ENCODE results near the gene CIPC.

The CIPC gene

GRCh38 chr14:77133720-77134338 is 35.8 kb downstream of the CIPC start:
- TF ChIP-seq ZNF274 (IDR thresholded peaks at IDR 0.05; ENCODE audit: low read depth, low read length) = no peak
- H3K4me3 ChIP-seq (ENCODE audit: low read length) = no peak overlapping the region

DNA sequence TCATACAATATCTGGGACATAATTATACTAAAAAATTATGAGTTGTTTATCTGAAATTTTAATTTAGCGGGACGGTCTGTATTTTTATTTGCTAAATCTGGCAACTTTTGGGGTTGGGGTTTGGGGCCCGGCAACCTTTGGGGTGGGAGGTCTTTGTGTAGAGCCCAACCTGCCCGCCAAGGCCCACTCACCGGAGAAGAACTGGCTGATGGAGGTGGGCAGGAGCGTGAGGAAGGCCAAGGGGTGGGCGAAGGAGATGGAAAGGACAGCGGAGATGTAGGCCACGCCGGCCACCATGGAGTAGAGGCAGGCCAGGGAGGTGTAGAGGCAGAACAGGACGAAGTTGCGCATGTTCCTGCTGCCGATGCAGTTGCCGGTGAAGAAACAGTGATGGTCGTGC is 41.0 kb downstream of the CIPC start:
- no peak overlapping the region for H3K4me3 ChIP-seq (ENCODE audit: low read length)
- TF ChIP-seq ZNF274 (IDR thresholded peaks at IDR 0.05; ENCODE audit: low read depth, low read length) = no peak

DNA sequence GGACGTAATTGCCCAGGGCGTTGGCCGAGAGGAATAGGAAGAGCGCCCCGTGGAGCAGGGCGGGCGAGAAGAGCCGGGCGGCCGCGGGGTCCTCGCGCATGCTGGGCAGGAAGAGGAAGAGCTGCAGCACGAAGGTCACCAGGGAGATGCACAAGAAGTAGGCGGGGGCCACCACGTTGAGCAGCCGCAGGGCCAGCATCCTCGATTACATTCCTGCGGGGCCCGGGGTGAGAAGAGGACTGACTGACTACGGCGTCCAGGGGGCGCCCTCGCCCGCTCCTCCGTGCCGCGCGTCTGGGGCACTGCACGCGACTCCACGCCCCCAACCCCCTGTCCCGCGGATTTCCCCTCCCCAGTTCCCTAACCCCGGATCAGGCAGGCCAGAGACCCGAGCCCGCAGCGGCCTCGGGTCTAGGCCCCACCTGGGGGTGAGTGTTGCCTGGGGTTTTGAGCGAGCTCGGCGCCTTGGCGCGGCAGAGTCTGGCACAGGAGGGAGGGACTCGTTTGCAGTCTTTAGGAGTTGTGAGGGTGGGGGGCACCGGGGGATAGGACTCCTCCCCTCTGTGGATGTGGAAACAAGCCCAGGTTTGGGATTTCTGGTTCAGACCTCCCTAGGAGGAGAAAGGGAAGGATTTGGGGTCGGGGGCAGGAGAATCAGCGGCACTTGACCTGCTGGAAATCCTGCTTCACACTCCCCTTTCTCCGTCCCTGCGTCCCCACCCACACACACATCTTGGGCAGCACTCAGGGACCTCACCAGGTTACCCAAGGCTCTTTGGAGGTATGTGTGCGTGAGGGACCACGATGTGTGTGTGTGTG is 41.7 kb downstream of the CIPC start:
- H3K4me3 ChIP-seq (ENCODE audit: low read length) = no peak overlapping the region
- TF ChIP-seq ZNF274 (IDR thresholded peaks at IDR 0.05; ENCODE audit: low read depth, low read length) = no peak

DNA sequence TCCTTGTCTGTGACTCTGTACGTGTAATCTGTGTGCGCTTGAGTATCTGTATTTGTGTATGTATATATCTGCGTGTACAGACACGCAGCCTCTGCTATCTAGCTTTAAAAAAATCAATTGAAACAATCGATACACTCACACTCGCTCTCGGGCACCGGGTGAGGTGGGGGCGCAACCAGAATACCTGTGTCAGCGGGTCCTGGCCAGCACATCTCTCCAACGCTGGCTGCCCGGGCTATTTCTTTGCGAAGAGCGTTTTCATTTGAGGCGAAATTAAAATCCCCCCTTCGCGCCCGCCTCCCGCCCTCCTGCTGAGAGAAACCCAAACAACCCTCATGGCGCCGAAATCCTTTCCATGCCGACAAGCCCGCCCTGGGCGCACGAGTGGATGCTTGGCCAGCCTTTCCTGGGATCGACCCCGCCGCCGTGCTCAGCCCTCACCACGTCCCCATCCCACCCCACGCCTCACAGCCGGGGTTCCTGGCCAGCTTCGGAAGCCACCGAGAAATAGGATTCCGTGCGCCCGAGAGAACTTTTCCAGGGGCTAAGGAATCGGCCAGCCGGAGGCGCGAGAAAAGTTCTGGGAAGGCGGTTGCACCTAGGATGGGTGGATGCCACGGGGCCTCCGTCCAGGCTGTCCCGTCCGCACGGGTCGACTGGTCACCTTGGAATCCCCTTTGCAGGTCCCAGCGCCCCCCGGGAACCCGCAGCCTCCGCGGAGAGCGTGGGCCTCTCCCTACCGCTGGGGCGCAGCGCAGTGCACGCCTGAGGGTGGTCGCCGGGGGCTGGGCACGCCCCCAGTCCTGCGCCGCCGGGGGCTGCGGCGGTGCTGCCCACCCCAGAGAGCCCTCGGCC is 42.5 kb downstream of the CIPC start:
- no peak for TF ChIP-seq ZNF274 (IDR thresholded peaks at IDR 0.05; ENCODE audit: low read depth, low read length)
- no peak overlapping the region for H3K4me3 ChIP-seq (ENCODE audit: low read length)

DNA sequence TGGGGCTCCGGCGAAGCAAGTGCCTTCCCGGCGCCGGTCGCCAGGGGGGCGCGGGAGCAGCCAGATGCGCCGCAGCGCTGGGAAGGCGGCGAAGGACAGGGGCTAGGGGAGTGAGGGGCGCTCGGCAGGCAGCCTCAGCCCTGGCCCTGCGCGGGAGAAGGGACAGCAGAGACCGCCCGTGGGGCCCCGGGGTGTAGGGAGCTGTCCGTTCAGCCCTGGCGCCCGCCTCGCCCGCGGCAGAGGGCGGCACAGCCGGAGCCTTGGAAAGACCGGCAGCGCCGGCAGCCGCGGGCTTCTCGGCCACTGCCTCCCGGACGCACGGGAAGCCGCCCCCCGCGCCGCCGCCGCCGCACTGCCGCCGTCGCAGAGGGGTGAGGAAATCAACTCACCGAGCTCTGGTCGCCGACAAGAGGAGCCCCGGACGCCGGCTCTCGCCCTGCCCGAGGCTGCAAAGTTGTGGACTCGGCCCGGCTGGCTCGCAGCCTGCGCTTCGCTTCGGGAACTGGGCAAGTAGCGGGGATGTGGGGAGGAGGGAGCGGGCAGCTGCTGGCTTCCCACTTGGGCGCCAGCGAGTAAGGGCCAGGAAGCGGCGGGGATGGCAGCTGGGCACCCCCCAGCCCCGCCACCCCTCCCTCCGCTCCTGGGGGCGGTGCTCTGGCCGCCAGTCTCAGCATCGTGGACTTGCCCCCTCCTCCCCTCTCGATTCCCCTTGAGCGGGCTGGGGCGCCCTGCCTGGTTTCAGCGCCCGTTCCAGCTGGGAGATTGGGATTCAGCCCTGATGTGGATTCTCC is 43.4 kb downstream of the CIPC start, which contains the start of gene ZDHHC22:
Gene ZDHHC22 (minus strand): TSS at position 578 of the 791 bp plus-strand sequence. CDS start 2,053 bp downstream, outside the sequence.
- H3K4me3 ChIP-seq (ENCODE audit: low read length) = no peak within 1 kb of the TSS
- no peak for TF ChIP-seq ZNF274 (IDR thresholded peaks at IDR 0.05; ENCODE audit: low read depth, low read length)

DNA sequence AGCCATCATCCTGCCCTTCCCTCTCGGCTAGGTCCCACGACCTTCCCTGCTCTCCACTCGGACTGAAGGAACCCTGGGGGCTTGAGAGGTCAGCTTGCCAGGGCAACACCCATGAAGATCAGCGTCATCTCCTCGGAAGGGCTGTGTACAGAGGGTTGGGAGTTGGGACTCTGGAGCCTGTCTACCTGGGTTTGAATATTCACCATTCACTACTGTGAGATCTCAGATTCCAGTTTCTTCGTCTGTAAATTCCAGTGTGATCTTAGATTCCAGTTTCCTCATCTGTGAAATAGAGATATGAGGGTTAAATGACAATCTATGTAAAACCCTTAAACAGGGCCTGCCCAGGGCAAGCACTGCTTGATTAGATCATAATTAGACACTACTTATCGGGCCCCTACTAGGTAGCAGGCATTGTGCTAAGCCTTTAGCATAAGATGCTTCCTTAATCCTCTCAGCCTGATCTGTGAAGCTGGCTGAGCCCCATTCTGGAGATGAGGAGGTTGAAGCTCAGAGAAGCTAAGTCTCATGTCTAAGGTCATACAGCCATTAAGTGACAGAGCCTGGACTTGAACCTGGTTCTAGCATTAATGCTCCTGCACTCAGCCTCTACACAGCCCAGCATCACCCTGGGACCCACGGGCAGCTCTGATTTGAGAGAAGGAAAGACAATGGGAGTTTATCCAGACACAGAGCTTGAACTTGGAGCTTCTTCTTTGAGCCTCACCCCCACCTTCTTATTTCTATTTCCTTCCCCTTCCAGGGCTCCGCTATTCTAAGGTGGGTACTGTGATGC is 44.1 kb downstream of the CIPC start:
- H3K4me3 ChIP-seq (ENCODE audit: low read length) = no peak overlapping the region
- no peak for TF ChIP-seq ZNF274 (IDR thresholded peaks at IDR 0.05; ENCODE audit: low read depth, low read length)

DNA sequence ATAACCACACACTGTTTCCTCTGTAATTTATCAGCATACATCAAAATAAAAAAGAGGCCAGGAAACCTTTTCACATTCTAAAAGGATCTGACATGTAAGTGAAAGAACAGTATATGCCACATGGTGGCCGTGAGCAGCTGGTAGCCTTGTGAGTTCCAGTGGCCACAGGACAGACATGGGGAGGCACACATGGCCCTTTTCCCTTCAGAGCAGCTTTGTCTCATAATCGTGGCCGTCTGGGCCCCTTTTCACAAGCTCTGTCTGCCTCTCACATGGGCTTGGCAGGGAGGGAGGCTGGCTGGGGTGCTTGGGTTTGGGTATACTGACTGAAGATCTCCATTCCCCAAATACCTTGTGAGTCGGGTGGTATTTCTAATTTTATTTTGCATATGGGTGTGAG is 45.0 kb downstream of the CIPC start:
- TF ChIP-seq ZNF274 (IDR thresholded peaks at IDR 0.05; ENCODE audit: low read depth, low read length) = no peak
- no peak overlapping the region for H3K4me3 ChIP-seq (ENCODE audit: low read length)

GRCh38 chr14:77144412-77145115 is 46.5 kb downstream of the CIPC start:
- H3K4me3 ChIP-seq (ENCODE audit: low read length) = no peak overlapping the region
- TF ChIP-seq ZNF274 (IDR thresholded peaks at IDR 0.05; ENCODE audit: low read depth, low read length) = no peak

DNA sequence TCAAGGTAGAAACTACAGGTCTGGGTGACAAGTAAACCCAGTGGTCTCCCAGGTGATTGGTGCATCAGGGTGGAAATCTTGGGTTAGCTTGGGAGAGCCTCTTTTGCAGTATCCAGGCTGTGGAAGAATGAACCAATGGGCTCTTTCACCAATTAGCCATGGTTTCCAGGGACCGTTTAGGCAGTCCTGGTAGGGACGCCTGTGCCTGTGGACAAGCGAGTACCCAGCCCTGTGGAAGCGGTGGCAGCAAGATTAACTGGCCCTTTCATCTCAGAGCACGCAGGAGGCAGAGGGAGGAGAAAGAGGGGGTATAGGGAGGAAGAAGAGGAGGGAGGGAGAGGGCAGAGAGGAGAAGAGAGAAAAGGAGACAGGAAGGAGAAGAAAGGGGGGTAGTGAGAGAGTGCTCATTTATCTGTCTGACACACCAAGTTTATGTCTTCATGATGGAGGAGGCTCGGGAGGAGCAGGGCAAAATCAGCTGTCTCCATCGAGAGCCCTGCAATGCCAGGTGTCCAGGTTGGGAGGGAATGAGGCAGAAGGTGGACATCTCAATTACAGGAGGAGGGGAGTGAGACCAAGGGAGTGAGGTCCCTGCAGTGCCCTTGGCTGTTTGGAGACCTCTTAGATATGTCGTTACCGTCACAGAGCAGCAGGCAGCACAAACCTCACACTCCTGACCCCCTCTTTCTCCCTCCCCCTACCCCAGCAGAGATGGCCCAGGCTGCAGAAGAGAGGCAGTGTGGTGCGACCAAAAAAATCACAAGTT is 48.1 kb downstream of the CIPC start:
- no peak for TF ChIP-seq ZNF274 (IDR thresholded peaks at IDR 0.05; ENCODE audit: low read depth, low read length)
- H3K4me3 ChIP-seq (ENCODE audit: low read length) = no peak overlapping the region

DNA sequence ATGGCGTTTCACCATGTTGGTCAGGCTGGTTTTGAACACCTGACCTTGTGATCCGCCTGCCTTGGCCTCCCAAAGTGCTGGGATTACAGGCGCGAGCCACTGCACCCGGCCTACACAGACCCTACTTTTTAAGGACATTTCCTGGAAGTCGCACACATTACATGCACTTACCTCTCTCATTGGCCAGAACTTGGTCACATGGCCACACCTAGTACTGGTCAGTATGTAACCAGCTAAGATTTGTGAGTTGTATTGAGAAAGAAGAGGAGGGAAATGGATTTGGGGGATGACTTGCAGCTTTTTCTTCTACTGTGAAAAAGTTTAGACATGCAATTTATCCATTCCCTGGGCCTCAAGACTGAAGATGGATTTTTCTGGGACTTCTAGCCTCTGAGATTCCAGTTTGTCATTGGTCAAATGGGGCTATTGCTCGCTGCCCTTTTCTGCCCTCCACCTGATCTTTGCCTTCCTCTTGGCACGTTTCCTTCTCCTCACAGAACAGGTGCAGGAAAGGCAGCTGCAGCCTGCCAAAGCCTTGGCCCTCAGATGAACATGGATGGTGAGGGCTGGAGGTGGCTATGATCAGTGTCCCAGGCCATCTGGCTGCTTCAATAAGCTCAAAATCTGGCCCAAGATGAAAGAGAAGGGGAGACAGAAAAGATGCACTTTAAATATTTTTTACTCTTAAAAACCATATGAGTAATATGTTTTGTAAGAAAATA is 50.6 kb downstream of the CIPC start:
- TF ChIP-seq ZNF274 (IDR thresholded peaks at IDR 0.05; ENCODE audit: low read depth, low read length) = no peak

DNA sequence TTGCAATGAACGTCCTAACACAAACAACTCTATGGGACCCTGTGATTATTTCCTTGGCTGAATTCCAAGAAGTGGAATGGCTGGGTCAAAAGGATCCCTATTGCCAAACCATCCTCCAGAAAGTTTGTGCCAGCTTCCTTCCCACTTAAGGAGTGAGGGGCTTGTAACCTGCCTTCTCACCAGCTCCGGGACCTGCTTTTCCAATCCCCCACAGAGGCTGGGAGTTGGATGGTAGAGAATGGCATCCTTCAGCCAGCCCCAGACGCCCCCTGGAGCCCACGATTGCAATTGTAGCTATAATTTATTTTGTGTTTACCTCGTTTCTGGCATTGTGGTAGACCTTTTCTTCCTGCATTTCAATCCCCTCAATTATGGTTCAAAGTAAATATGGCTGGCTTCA is 53.2 kb downstream of the CIPC start:
- no peak overlapping the region for H3K4me3 ChIP-seq (ENCODE audit: low read length)
- no peak for TF ChIP-seq ZNF274 (IDR thresholded peaks at IDR 0.05; ENCODE audit: low read depth, low read length)

More for the DNA sequence above, 50.6 kb downstream of the CIPC start:
- no peak overlapping the region for H3K4me3 ChIP-seq (ENCODE audit: low read length)
